GM23338 (cell line): Measurements from ENCODE around the gene CHRNA7. TPM values are rescaled to one million over a fixed set of nuclear protein-coding genes. Genes with fewer than 3 reads are reported as not detected.
A peak's percentile ranks its signal among the peaks of the same experiment; 100 is the strongest.

Source experiments
- ATAC-seq: fragments of 200-7000 bp; cut with Tn5 transposase; 3 replicates; pipeline ENCODE4 v1.9.1; 2020
- DNase-seq: peaks from one replicate; pipeline ENCODE4 v3.0.0-alpha.2; 2015; ENCODE audit warnings: low spot score
- H2AFZ ChIP-seq: fragments of 200-600 bp; sonication (generic); 2 replicates; pipeline ENCODE4 v1.8.0; 2016; ENCODE audit warnings: antibody characterized with exemption, mild to moderate bottlenecking, moderate library complexity
- H3F3A ChIP-seq: fragments of 200-600 bp; sonication (generic); replicated peaks from 2 replicates; pipeline ENCODE4 v1.8.0; 2017; ENCODE audit warnings: antibody characterized with exemption, mixed run types, low read depth
- H3K27ac ChIP-seq: fragments of 200-600 bp; sonication (generic); 2 replicates; pipeline ENCODE4 v1.6.1; 2016; ENCODE audit warnings: low read depth
- H3K27me3 ChIP-seq: fragments of 200-600 bp; sonication (generic); 2 replicates; pipeline ENCODE4 v1.8.0; 2016; ENCODE audit warnings: mild to moderate bottlenecking, mixed run types, moderate library complexity; ENCODE audit not compliant: insufficient read depth
- H3K36me3 ChIP-seq: fragments of 200-600 bp; sonication (generic); 2 replicates; pipeline ENCODE4 v1.8.0; 2016; ENCODE audit warnings: mild to moderate bottlenecking; ENCODE audit not compliant: insufficient read depth
- H3K4me1 ChIP-seq: fragments of 200-600 bp; sonication (generic); 2 replicates; pipeline ENCODE4 v1.8.0; 2016; ENCODE audit warnings: mild to moderate bottlenecking, moderate library complexity; ENCODE audit not compliant: insufficient read depth
- H3K4me2 ChIP-seq: fragments of 200-600 bp; sonication (generic); 2 replicates; pipeline ENCODE4 v1.7.1; 2017; ENCODE audit warnings: mixed run types
- H3K4me3 ChIP-seq: fragments of 200-600 bp; sonication (generic); 2 replicates; pipeline ENCODE4 v1.6.1; 2016; ENCODE audit warnings: mixed run types
- H3K79me2 ChIP-seq: fragments of 200-600 bp; sonication (generic); replicated peaks from 2 replicates; pipeline ENCODE4 v1.8.0; 2017; ENCODE audit warnings: mild to moderate bottlenecking; ENCODE audit not compliant: insufficient read depth
- H3K9me2 ChIP-seq: fragments of 200-600 bp; sonication (generic); 2 replicates; pipeline ENCODE4 v1.8.0; 2017; ENCODE audit not compliant: insufficient read depth
- H4K20me1 ChIP-seq: fragments of 200-600 bp; sonication (generic); replicated peaks from 2 replicates; pipeline ENCODE4 v1.8.0; 2017; ENCODE audit warnings: mild to moderate bottlenecking; ENCODE audit not compliant: insufficient read depth
- H3K27ac Mint-ChIP-seq: 2 replicates; pipeline ENCODE4 v1.8.0; 2020; ENCODE audit warnings: inconsistent platforms, mild to moderate bottlenecking, moderate library complexity, mixed read lengths
- H3K27me3 Mint-ChIP-seq: 3 replicates; pipeline ENCODE4 v1.8.0; 2022; ENCODE audit warnings: low read depth, mild to moderate bottlenecking, moderate library complexity, mixed read lengths, inconsistent platforms; ENCODE audit not compliant: insufficient read depth, poor library complexity
- H3K36me3 Mint-ChIP-seq: 3 replicates; pipeline ENCODE4 v1.8.0; 2021; ENCODE audit warnings: low read depth, mild to moderate bottlenecking, inconsistent platforms, moderate library complexity, mixed read lengths
- H3K4me1 Mint-ChIP-seq: 3 replicates; pipeline ENCODE4 v1.8.0; 2020; ENCODE audit warnings: mild to moderate bottlenecking, inconsistent platforms, mixed read lengths
- H3K4me3 Mint-ChIP-seq: 3 replicates; pipeline ENCODE4 v1.8.0; 2021; ENCODE audit warnings: moderate library complexity, mild to moderate bottlenecking, inconsistent platforms, mixed read lengths
- H3K9me3 Mint-ChIP-seq: 3 replicates; pipeline ENCODE4 v1.8.0; 2020; ENCODE audit warnings: moderate library complexity, mild to moderate bottlenecking, inconsistent platforms, mixed read lengths
- CREB1 ChIP-seq: fragments of 250-450 bp; sonication (Bioruptor Pico); IDR thresholded peaks from 2 replicates; pipeline ENCODE4 v1.5.0; 2020; ENCODE audit warnings: low read depth, mild to moderate bottlenecking, moderate library complexity
- EZH2 ChIP-seq: fragments of 200-600 bp; sonication (generic); IDR thresholded peaks from one replicate; pipeline ENCODE4 v1.8.0; 2017; ENCODE audit warnings: antibody characterized with exemption, mild to moderate bottlenecking, low read depth; ENCODE audit not compliant: unreplicated experiment
- EZH2phosphoT487 ChIP-seq: fragments of 200-600 bp; sonication (generic); IDR thresholded peaks from one replicate; pipeline ENCODE4 v1.8.1; 2018; ENCODE audit warnings: antibody characterized with exemption; ENCODE audit not compliant: unreplicated experiment
- JUNB ChIP-seq: IDR thresholded peaks from one replicate; pipeline ENCODE4 v1.6.1; 2016; ENCODE audit warnings: antibody characterized with exemption; ENCODE audit not compliant: unreplicated experiment
- NANOG ChIP-seq: IDR thresholded peaks from 2 replicates; pipeline ENCODE4 v1.6.1; 2016; ENCODE audit warnings: antibody characterized with exemption, borderline replicate concordance
- POLR2AphosphoS5 ChIP-seq: IDR thresholded peaks from 2 replicates; pipeline ENCODE4 v1.6.1; 2016; ENCODE audit warnings: antibody characterized with exemption, low read depth
- STAT1 ChIP-seq: IDR thresholded peaks from one replicate; pipeline ENCODE4 v1.6.1; 2016; ENCODE audit warnings: antibody characterized with exemption; ENCODE audit not compliant: unreplicated experiment
- ZNF114 ChIP-seq: fragments of 250-450 bp; sonication (Bioruptor Pico); IDR thresholded peaks from 2 replicates; pipeline ENCODE4 v1.5.0; 2020; ENCODE audit warnings: mild to moderate bottlenecking, moderate library complexity
- ZNF331 ChIP-seq: fragments of 250-450 bp; sonication (Bioruptor Pico); IDR thresholded peaks from 2 replicates; pipeline ENCODE4 v1.5.0; 2020; ENCODE audit warnings: low read depth, mild to moderate bottlenecking, moderate library complexity
- ZNF462 ChIP-seq: fragments of 250-450 bp; sonication (Bioruptor Pico); IDR thresholded peaks from 2 replicates; pipeline ENCODE4 v1.5.0; 2020; ENCODE audit warnings: mild to moderate bottlenecking, moderate library complexity
- polyA plus RNA-seq: library from polyadenylated mRNA; unstranded; fragments of >200 nt; fragmentation: Nextera tagmentation; extraction: Ambion mirVana; gene quantifications from 2 replicates; pipeline ENCODE4 v1.2.1, GENCODE V29; 2016
- total RNA-seq: library from RNA; depleted of rRNA; stranded (reverse); fragments of >200 nt; shearing (Covaris generic); gene quantifications from 2 replicates; pipeline ENCODE4 v1.2.3, GENCODE V29; 2014
- TF ChIP-seq, protein P1 (sequence below), 2 experiments: fragments of 200-600 bp in 1 of 2; sonication (generic) in 1 of 2; conservative IDR thresholded peaks; 2 replicates each; pipeline versions ENCODE4 v1.5.1 to v1.6.1; 2016 to 2017; ENCODE audit warnings: antibody characterized with exemption in 2 of 2, low read depth in 2 of 2, mild to moderate bottlenecking in 2 of 2, moderate library complexity in 1 of 2
- TF ChIP-seq, protein P2 (sequence below): IDR thresholded peaks from 2 replicates; pipeline ENCODE4 v1.6.1; 2016; ENCODE audit warnings: antibody characterized with exemption
- TF ChIP-seq, protein P3 (sequence below): IDR thresholded peaks from one replicate; pipeline ENCODE4 v1.6.1; 2018; ENCODE audit warnings: antibody characterized with exemption; ENCODE audit not compliant: unreplicated experiment

The CHRNA7 gene
- total and polyA plus RNA-seq, 2 experiments from 2014 or later: 4.6 to 8.2 TPM

DNA sequence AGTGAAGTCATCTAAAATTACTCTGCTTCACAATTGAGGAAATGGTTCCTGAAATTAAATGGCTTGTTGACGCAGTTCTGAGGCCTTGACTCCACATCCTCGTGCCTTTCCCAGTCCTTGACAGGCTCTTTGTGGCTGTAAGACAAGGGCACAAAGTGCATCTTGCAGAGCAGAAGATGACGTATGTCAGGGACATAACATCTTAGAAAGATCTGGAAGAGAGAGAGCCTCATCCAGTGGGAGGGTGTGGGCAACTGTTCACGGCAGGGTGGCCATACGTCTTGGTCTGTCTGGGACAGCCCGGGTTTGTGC, 91.0 kb downstream of the CHRNA7 start:
- Histone ChIP-seq H3K4me2 (no peak overlapping the region), H3K79me2 (no peaks in the 10 kb centered on the region), H3F3A (no peaks in the 10 kb centered on the region), H4K20me1 (no peaks in the 10 kb centered on the region), H3K27me3 (no peaks in the 10 kb centered on the region), H3K36me3 (no peaks in the 10 kb centered on the region), H3K9me2 (no peaks in the 10 kb centered on the region), H3K4me3 (no peak overlapping the region), H3K4me1 (no peaks in the 10 kb centered on the region; the same call in 1 of the 2 replicates), H3K27ac (no peak overlapping the region), H2AFZ (no peak overlapping the region)
- peak overlapping the region; percentile 19; the same call in 1 of the 2 replicates for H3K27ac Mint-ChIP-seq
- no peak for TF ChIP-seq JUNB
- no peak for TF ChIP-seq ZNF331
- no peak for TF ChIP-seq ZNF114 (CRISPR knock-in tag)
- TF ChIP-seq EZH2phosphoT487: no peak
- TF ChIP-seq NANOG: no peak
- TF ChIP-seq CREB1 (CRISPR knock-in tag): no peak
- no peak for TF ChIP-seq ZNF462 (CRISPR knock-in tag)
- TF ChIP-seq, protein P1, sequence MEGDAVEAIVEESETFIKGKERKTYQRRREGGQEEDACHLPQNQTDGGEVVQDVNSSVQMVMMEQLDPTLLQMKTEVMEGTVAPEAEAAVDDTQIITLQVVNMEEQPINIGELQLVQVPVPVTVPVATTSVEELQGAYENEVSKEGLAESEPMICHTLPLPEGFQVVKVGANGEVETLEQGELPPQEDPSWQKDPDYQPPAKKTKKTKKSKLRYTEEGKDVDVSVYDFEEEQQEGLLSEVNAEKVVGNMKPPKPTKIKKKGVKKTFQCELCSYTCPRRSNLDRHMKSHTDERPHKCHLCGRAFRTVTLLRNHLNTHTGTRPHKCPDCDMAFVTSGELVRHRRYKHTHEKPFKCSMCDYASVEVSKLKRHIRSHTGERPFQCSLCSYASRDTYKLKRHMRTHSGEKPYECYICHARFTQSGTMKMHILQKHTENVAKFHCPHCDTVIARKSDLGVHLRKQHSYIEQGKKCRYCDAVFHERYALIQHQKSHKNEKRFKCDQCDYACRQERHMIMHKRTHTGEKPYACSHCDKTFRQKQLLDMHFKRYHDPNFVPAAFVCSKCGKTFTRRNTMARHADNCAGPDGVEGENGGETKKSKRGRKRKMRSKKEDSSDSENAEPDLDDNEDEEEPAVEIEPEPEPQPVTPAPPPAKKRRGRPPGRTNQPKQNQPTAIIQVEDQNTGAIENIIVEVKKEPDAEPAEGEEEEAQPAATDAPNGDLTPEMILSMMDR (conservative IDR thresholded peaks at IDR 0.05; ENCODE audit: low read depth in 2 of 2): no peak
- TF ChIP-seq EZH2: no peak
- no peak for TF ChIP-seq POLR2AphosphoS5
- TF ChIP-seq, protein P2, sequence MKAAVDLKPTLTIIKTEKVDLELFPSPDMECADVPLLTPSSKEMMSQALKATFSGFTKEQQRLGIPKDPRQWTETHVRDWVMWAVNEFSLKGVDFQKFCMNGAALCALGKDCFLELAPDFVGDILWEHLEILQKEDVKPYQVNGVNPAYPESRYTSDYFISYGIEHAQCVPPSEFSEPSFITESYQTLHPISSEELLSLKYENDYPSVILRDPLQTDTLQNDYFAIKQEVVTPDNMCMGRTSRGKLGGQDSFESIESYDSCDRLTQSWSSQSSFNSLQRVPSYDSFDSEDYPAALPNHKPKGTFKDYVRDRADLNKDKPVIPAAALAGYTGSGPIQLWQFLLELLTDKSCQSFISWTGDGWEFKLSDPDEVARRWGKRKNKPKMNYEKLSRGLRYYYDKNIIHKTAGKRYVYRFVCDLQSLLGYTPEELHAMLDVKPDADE: no peak
- TF ChIP-seq, protein P3, sequence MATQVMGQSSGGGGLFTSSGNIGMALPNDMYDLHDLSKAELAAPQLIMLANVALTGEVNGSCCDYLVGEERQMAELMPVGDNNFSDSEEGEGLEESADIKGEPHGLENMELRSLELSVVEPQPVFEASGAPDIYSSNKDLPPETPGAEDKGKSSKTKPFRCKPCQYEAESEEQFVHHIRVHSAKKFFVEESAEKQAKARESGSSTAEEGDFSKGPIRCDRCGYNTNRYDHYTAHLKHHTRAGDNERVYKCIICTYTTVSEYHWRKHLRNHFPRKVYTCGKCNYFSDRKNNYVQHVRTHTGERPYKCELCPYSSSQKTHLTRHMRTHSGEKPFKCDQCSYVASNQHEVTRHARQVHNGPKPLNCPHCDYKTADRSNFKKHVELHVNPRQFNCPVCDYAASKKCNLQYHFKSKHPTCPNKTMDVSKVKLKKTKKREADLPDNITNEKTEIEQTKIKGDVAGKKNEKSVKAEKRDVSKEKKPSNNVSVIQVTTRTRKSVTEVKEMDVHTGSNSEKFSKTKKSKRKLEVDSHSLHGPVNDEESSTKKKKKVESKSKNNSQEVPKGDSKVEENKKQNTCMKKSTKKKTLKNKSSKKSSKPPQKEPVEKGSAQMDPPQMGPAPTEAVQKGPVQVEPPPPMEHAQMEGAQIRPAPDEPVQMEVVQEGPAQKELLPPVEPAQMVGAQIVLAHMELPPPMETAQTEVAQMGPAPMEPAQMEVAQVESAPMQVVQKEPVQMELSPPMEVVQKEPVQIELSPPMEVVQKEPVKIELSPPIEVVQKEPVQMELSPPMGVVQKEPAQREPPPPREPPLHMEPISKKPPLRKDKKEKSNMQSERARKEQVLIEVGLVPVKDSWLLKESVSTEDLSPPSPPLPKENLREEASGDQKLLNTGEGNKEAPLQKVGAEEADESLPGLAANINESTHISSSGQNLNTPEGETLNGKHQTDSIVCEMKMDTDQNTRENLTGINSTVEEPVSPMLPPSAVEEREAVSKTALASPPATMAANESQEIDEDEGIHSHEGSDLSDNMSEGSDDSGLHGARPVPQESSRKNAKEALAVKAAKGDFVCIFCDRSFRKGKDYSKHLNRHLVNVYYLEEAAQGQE: no peak
- TF ChIP-seq STAT1: no peak
- H3K9me3 Mint-ChIP-seq: no peaks in the 10 kb centered on the region
- ATAC-seq (no peak), DNase-seq (no peak)
- no peak overlapping the region for H3K4me3 Mint-ChIP-seq
- H3K4me1 Mint-ChIP-seq: peaks cover 17% of the 10 kb centered on the region
- no peaks in the 10 kb centered on the region for H3K36me3 Mint-ChIP-seq
- H3K27me3 Mint-ChIP-seq: peaks cover 5% of the 10 kb centered on the region
